ENCODE data around the gene SNX8. TPM values are rescaled to one million over a fixed set of nuclear protein-coding genes. Genes with fewer than 3 reads are reported as not detected.

The SNX8 gene
- polyA plus RNA-seq, 1 donor, result 50.8 TPM

DNA sequence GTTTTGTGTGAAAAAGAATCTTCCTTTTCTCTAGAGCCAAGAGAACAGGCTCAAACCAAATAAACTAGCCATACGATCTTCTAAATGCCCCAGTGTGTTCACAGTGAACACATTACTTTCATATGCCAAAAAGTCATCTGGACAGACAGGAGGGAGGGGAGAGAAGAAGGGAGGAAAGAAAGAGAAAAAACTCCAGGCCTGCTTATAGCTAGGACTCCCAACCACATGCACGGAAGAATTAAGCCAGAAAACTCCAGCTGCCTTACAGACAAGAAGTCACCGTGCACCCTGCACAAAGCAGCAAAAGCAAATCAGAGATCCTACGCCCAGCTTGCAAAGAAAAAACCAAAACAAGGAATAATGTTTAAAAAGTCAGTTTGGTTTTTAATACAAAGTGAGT is 34.3 kb downstream of the SNX8 start:
- Histone ChIP-seq H3K4me1 (ENCODE audit: control insufficient read depth, insufficient read depth, low read length) (peaks cover 39% of the 10 kb centered on the region), H3K4me3 (ENCODE audit: low read length) (no peak overlapping the region), H3K9me3 (ENCODE audit: control insufficient read depth, low read depth, low read length) (no peaks in the 10 kb centered on the region), H3K27me3 (ENCODE audit: control insufficient read depth, insufficient read depth, low read length) (no peaks in the 10 kb centered on the region), H3K27ac (ENCODE audit: low read length) (peak overlapping the region; percentile 51), H3K36me3 (ENCODE audit: control insufficient read depth, insufficient read depth, low read length) (peaks cover 19% of the 10 kb centered on the region)
- DNase-seq, result peak in 1 of 2 donors; percentile 39
- WGBS (ENCODE audit: insufficient coverage, low lambda C conversion rate), result 19% methylated on average over 3 of the region's 4 CpGs

DNA sequence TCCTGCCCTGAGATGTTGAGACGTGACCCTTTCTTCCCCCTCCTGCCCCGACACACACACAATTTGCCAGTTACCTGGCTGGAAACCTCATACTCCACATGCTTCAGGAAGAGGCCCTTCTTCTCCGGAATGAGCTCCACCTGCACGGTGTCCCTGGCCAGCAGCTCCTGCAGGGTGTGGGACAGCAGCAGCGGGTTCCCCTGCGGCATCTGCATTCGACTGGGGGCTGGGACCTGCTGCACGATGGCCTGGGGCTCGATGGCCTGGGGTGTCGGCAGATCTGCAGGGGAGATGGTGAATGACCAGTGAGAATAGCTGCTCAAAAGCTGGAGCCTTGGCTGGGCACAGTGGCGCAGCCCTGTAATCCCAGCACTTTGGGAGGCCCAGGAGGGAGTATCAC is 36.2 kb downstream of the SNX8 start:
- no peaks in the 10 kb centered on the region for H3K9me3 ChIP-seq (ENCODE audit: control insufficient read depth, low read depth, low read length)
- no peak overlapping the region for H3K27ac ChIP-seq (ENCODE audit: low read length)
- H3K4me1 ChIP-seq (ENCODE audit: control insufficient read depth, insufficient read depth, low read length), result peaks cover 34% of the 10 kb centered on the region
- no peaks in the 10 kb centered on the region for H3K27me3 ChIP-seq (ENCODE audit: control insufficient read depth, insufficient read depth, low read length)
- WGBS (ENCODE audit: insufficient coverage, low lambda C conversion rate), result no CpG with 5 or more reads among the region's 11 CpGs
- DNase-seq, result no peak
- no peak overlapping the region for H3K4me3 ChIP-seq (ENCODE audit: low read length)
- peaks cover 31% of the 10 kb centered on the region for H3K36me3 ChIP-seq (ENCODE audit: control insufficient read depth, insufficient read depth, low read length)

DNA sequence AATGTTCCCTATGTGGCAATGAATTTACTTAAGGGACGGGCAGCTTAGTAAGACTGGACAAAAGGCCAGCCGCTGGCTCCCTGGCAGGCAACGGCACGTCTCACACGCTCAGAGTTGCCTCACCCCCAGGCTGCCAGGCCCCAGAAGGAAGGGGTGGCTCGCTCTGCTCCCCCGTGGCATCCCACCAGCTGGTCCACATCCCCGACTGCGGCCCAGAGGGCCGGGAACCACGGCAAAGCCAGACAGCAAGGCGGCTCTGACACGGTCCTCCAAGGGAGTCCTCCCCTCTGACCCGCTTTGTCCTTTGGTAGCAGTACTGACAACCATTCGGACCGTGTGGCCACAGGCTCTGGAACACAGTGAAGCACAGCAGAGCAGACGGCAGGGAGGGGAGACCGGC is 38.1 kb downstream of the SNX8 start:
- Histone ChIP-seq H3K36me3 (ENCODE audit: control insufficient read depth, insufficient read depth, low read length) (peaks cover 43% of the 10 kb centered on the region), H3K27ac (ENCODE audit: low read length) (no peak overlapping the region), H3K27me3 (ENCODE audit: control insufficient read depth, insufficient read depth, low read length) (no peaks in the 10 kb centered on the region), H3K4me1 (ENCODE audit: control insufficient read depth, insufficient read depth, low read length) (peaks cover 19% of the 10 kb centered on the region), H3K4me3 (ENCODE audit: low read length) (no peak overlapping the region), H3K9me3 (ENCODE audit: control insufficient read depth, low read depth, low read length) (no peaks in the 10 kb centered on the region)
- no CpG with 5 or more reads among the region's 18 CpGs for WGBS (ENCODE audit: insufficient coverage, low lambda C conversion rate)
- no peak for DNase-seq

DNA sequence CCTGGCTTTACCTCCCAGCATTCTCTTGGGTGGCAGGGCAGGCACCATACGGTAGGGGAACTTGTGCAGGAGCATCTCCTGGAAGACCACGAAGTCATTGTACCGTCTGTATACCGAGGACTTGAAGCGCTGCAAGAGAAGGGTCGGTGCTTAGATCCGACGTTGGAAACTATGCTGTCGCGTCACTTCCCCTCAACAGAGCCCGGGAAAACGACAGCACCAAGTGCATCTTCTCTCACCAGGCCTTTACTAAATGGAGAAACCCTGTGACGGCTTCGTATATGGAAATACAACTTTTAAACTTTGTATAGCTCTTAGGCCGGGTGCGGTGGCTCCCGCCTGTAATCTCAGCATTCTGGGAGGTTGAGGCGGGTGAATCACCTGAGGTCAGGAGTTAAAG is 39.1 kb downstream of the SNX8 start:
- peaks cover 47% of the 10 kb centered on the region for H3K36me3 ChIP-seq (ENCODE audit: control insufficient read depth, insufficient read depth, low read length)
- H3K27me3 ChIP-seq (ENCODE audit: control insufficient read depth, insufficient read depth, low read length), result no peaks in the 10 kb centered on the region
- no peak overlapping the region for H3K4me3 ChIP-seq (ENCODE audit: low read length)
- H3K9me3 ChIP-seq (ENCODE audit: control insufficient read depth, low read depth, low read length), result no peaks in the 10 kb centered on the region
- no peak overlapping the region for H3K27ac ChIP-seq (ENCODE audit: low read length)
- H3K4me1 ChIP-seq (ENCODE audit: control insufficient read depth, insufficient read depth, low read length), result peaks cover 19% of the 10 kb centered on the region
- DNase-seq, result no peak
- WGBS (ENCODE audit: insufficient coverage, low lambda C conversion rate), result no CpG with 5 or more reads among the region's 18 CpGs

DNA sequence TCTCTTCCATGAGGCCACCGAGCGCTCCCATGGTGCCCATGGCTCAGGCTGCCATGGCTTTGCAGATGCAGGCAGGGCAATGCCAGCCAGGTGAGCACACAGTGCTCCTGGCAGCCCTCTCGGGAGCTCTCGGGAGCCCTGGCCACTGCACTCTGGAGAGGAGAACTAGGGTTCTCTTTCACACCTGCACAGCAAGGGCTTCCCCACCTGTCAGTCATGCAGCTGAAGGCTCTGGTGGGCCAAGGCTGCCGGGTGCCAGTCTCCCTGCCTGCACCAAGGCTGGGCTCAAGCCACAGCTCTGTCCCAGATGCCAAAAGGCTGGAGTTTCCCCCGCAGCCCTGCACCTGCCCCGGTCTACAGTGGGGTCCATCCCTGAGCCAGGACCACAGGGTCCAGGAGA is 39.6 kb downstream of the SNX8 start:
- Histone ChIP-seq H3K36me3 (ENCODE audit: control insufficient read depth, insufficient read depth, low read length) (peaks cover 51% of the 10 kb centered on the region), H3K27ac (ENCODE audit: low read length) (no peak overlapping the region)
- WGBS (ENCODE audit: insufficient coverage, low lambda C conversion rate), result no CpG with 5 or more reads among the region's 7 CpGs

DNA sequence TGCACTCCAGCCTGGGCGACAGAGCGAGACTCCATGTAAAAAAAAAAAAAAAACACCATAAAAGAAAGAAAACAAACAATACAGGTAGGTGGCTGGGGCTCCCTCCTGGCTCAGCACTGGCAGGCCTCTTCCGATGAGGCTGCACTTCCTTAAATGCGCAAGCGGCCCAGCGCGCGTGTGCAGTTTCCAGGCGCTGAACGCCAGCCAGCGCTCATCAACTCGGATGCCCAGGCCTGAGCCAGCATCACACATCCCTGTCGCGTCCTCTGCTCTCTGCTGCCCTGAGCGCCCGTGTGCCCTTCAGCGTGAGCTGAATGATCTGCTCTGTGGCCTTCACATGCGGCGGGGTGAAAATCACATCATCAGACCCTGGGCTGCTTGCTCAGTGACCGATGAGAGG is 40.4 kb downstream of the SNX8 start:
- H3K27ac ChIP-seq (ENCODE audit: low read length), result no peak overlapping the region
- DNase-seq, result no peak
- peaks cover 17% of the 10 kb centered on the region for H3K4me1 ChIP-seq (ENCODE audit: control insufficient read depth, insufficient read depth, low read length)
- H3K27me3 ChIP-seq (ENCODE audit: control insufficient read depth, insufficient read depth, low read length), result no peaks in the 10 kb centered on the region
- no CpG with 5 or more reads among the region's 20 CpGs for WGBS (ENCODE audit: insufficient coverage, low lambda C conversion rate)
- peaks cover 53% of the 10 kb centered on the region for H3K36me3 ChIP-seq (ENCODE audit: control insufficient read depth, insufficient read depth, low read length)
- H3K9me3 ChIP-seq (ENCODE audit: control insufficient read depth, low read depth, low read length), result no peaks in the 10 kb centered on the region
- no peak overlapping the region for H3K4me3 ChIP-seq (ENCODE audit: low read length)

More for the DNA sequence above, 39.6 kb downstream of the SNX8 start:
- Histone ChIP-seq H3K4me1 (ENCODE audit: control insufficient read depth, insufficient read depth, low read length) (peaks cover 19% of the 10 kb centered on the region), H3K27me3 (ENCODE audit: control insufficient read depth, insufficient read depth, low read length) (no peaks in the 10 kb centered on the region), H3K4me3 (ENCODE audit: low read length) (no peak overlapping the region), H3K9me3 (ENCODE audit: control insufficient read depth, low read depth, low read length) (no peaks in the 10 kb centered on the region)
- DNase-seq, result no peak

DNA sequence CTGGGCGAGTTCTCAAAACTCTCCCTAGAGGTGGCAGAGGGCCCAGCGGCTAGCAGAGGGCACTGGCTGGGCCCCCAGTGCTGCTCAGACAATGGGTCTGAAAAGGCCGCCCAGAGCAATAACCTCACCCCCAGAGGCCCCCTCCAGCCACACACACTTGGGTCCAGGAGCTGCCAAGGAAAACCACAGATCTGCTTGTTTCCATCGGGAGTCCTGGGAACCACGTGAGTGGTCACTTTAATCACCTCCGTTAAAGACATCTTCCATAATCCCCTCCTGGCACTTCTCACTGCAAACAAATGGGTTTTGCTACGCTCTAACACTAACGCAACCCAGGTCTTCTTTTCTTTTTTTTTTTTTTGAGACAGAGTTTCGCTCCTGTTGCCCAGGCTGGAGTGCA is 42.2 kb downstream of the SNX8 start:
- no peak overlapping the region for H3K4me3 ChIP-seq (ENCODE audit: low read length)
- WGBS (ENCODE audit: insufficient coverage, low lambda C conversion rate), result 86% methylated on average over 2 of the region's 9 CpGs
- peaks cover 44% of the 10 kb centered on the region for H3K36me3 ChIP-seq (ENCODE audit: control insufficient read depth, insufficient read depth, low read length)
- no peak overlapping the region for H3K27ac ChIP-seq (ENCODE audit: low read length)
- no peaks in the 10 kb centered on the region for H3K9me3 ChIP-seq (ENCODE audit: control insufficient read depth, low read depth, low read length)
- DNase-seq, result no peak
- no peaks in the 10 kb centered on the region for H3K27me3 ChIP-seq (ENCODE audit: control insufficient read depth, insufficient read depth, low read length)
- H3K4me1 ChIP-seq (ENCODE audit: control insufficient read depth, insufficient read depth, low read length), result peaks cover 17% of the 10 kb centered on the region

DNA sequence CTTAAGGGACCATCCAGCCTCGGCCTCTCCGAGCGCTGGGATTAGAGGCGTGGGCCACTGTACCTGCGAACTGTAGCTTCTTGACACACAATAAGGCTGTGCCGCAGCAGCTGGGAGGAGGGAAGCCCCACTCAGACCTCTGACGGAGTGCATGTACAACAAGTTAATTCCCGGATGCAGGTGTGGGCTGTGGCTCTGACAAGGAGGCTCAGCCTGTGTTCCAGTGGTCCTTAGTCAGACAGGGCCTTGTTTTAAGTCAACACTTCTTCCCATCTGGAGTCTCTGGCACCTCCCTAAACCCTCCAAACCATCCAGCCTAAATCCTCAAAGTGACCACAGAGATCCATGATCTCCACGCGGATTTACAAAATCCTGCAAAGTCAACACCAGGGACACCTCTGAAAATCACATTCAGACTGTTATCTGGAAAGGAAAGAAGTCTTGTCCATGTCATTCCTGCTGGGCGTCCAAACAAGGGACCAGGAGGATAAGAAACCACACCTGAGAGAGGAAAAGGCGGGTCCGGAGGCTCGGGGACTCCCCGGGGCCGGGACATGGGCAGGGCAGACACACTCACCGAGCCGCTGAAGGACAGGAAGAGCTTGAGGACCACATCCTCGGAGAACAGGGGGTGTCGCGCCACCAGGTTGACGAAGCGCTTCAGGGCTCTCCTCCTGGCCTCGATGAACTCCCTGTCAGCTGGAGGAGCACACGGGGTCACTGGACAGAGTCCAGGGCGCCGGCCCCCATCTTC is 42.8 kb downstream of the SNX8 start:
- WGBS (ENCODE audit: insufficient coverage, low lambda C conversion rate), result no CpG with 5 or more reads among the region's 27 CpGs
- peak in 1 of 2 donors; percentile 27 for DNase-seq
- H3K9me3 ChIP-seq (ENCODE audit: control insufficient read depth, low read depth, low read length), result no peaks in the 10 kb centered on the region
- no peak overlapping the region for H3K4me3 ChIP-seq (ENCODE audit: low read length)
- peaks cover 17% of the 10 kb centered on the region for H3K4me1 ChIP-seq (ENCODE audit: control insufficient read depth, insufficient read depth, low read length)
- H3K27ac ChIP-seq (ENCODE audit: low read length), result no peak overlapping the region
- H3K36me3 ChIP-seq (ENCODE audit: control insufficient read depth, insufficient read depth, low read length), result peaks cover 45% of the 10 kb centered on the region
- no peaks in the 10 kb centered on the region for H3K27me3 ChIP-seq (ENCODE audit: control insufficient read depth, insufficient read depth, low read length)

DNA sequence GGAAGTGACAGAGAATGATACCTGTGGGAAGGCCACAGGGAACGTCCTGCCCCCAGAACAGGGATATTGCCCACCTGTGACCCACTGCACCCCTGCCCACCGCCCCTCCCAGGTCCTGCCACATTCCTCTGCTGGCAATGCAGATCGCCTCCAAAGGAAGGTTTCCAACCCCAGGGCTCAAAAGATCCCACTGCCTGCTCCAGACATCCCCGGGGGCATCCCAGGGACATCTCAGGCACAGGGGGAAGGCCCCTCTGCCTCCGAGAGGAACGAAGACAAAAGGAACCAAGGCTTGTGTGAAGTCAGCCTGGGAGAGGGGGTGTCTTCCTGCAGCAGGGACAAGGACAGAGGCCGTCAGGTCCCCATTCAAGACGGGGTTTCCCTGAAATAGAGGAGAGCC is 43.7 kb downstream of the SNX8 start:
- Histone ChIP-seq H3K36me3 (ENCODE audit: control insufficient read depth, insufficient read depth, low read length) (peaks cover 46% of the 10 kb centered on the region), H3K4me3 (ENCODE audit: low read length) (no peak overlapping the region), H3K27ac (ENCODE audit: low read length) (no peak overlapping the region), H3K27me3 (ENCODE audit: control insufficient read depth, insufficient read depth, low read length) (no peaks in the 10 kb centered on the region), H3K4me1 (ENCODE audit: control insufficient read depth, insufficient read depth, low read length) (peaks cover 17% of the 10 kb centered on the region), H3K9me3 (ENCODE audit: control insufficient read depth, low read depth, low read length) (no peaks in the 10 kb centered on the region)
- no peak for DNase-seq
- WGBS (ENCODE audit: insufficient coverage, low lambda C conversion rate), result no CpG with 5 or more reads among the region's 8 CpGs

DNA sequence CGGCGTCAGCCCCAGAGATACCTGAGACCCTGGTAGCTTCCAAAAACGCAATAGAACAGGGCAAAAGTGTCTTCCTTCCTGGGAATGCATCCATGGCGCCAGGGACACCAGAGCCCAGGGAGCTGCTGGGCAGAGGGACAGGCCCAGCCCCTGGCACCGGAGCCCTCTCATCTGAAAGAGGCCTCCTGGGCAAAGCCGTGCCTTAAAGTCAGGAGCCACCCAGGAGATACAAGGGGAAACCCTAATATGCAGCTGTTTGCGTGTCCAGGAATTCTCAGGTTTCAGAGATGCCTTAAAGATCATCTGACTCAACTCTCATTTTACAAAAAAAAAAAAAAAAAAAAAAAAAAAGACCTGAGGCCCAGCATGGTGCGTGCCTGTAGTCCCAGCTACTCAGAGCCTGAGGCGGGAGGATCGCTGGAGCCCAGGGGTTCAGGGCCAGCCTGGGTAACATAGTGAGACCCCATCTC is 44.2 kb downstream of the SNX8 start:
- peaks cover 17% of the 10 kb centered on the region for H3K4me1 ChIP-seq (ENCODE audit: control insufficient read depth, insufficient read depth, low read length)
- no peaks in the 10 kb centered on the region for H3K27me3 ChIP-seq (ENCODE audit: control insufficient read depth, insufficient read depth, low read length)
- no CpG with 5 or more reads among the region's 10 CpGs for WGBS (ENCODE audit: insufficient coverage, low lambda C conversion rate)
- H3K27ac ChIP-seq (ENCODE audit: low read length), result peak overlapping the region; percentile 39
- H3K9me3 ChIP-seq (ENCODE audit: control insufficient read depth, low read depth, low read length), result no peaks in the 10 kb centered on the region
- no peak overlapping the region for H3K4me3 ChIP-seq (ENCODE audit: low read length)
- no peak for DNase-seq
- H3K36me3 ChIP-seq (ENCODE audit: control insufficient read depth, insufficient read depth, low read length), result peaks cover 47% of the 10 kb centered on the region
